Spinal cord (tissue), 10 donors: Measurements from ENCODE around the gene NXNL2. TPM values are rescaled to one million over a fixed set of nuclear protein-coding genes. Genes with fewer than 3 reads are reported as not detected.

Source experiments
- DNase-seq, 6 donors: peaks; one replicate each; pipeline versions ENCODE4 v3.0.0 to v3.0.0-alpha.2; 2013 to 2015; ENCODE audit warnings: low spot score in 6 of 6, low read depth in 4 of 6
- H3K27ac ChIP-seq: one replicate; pipeline ENCODE4 v1.5.1; 2013; ENCODE audit warnings: low read depth, low read length, control low read depth
- H3K27me3 ChIP-seq: one replicate; pipeline ENCODE4 v1.6.1; 2013; ENCODE audit warnings: low read length; ENCODE audit not compliant: control insufficient read depth, insufficient read depth
- H3K36me3 ChIP-seq: one replicate; pipeline ENCODE4 v1.6.1; 2013; ENCODE audit warnings: low read length; ENCODE audit not compliant: control insufficient read depth, insufficient read depth
- H3K4me1 ChIP-seq: one replicate; pipeline ENCODE4 v1.6.1; 2013; ENCODE audit warnings: low read length; ENCODE audit not compliant: control insufficient read depth, insufficient read depth
- H3K4me3 ChIP-seq: one replicate; pipeline ENCODE4 v1.5.1; 2013; ENCODE audit warnings: low read depth, low read length, control low read depth
- H3K9me3 ChIP-seq: one replicate; pipeline ENCODE4 v1.6.1; 2013; ENCODE audit warnings: low read length; ENCODE audit not compliant: control insufficient read depth, insufficient read depth
- WGBS: methylation state at CpG from one replicate; pipeline ENCODE4 v1.1.5; 2013; ENCODE audit warnings: missing lambda C conversion rate; ENCODE audit not compliant: insufficient coverage; 5-methylcytosine and 5-hydroxymethylcytosine counted together
- polyA plus RNA-seq, 2 donors: library from polyadenylated mRNA; unstranded; fragments of 120-200 nt; gene quantifications; one replicate each; pipeline ENCODE4 v1.2.1, GENCODE V29; 2013; ENCODE audit not compliant: insufficient read length in 2 of 2
- total RNA-seq, 2 donors: library from RNA; depleted of rRNA in 1 of 2; stranded (reverse); fragments of 120-200 nt in 1 of 2; fragments of >200 nt in 1 of 2; gene quantifications; one replicate each; pipeline versions ENCODE4 v1.2.3 to v1.2.4, GENCODE V29; 2013 to 2014
- donor health status: healthy.

NXNL2 gene
- total and polyA plus RNA-seq, 4 donors: 1.8 to 3.8 (median 2.3) TPM

DNA sequence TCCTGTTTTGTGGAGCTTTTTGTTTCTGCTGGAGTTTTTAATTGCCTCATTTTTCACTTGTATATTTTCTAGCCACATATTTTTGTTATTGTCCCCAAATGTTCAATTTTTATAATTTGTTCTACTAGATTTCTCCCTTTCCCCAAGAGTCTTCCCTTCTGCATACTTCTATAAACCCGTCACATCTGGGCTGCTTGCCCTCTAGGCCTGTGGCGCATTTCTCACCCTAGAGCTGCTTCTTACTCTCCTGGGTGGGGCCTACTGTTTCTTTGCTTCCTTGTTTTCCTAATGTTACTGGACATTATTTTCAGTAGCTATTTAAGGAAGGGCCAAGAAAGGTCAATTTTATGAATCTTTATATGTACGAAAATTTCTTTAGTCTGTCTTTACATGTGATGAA, 51.5 kb downstream of the NXNL2 start:
- no peaks in the 10 kb centered on the region for H3K36me3 ChIP-seq
- H3K4me1 ChIP-seq: no peaks in the 10 kb centered on the region
- no peak for DNase-seq
- no peaks in the 10 kb centered on the region for H3K27me3 ChIP-seq
- no CpG with 5 or more reads among the region's 3 CpGs for WGBS
- H3K9me3 ChIP-seq: no peaks in the 10 kb centered on the region
- no peak overlapping the region for H3K4me3 ChIP-seq
- H3K27ac ChIP-seq: no peak overlapping the region

GRCh38 chr9:88587182-88587581, 52.2 kb downstream of the NXNL2 start:
- H3K27me3 ChIP-seq: no peaks in the 10 kb centered on the region
- H3K36me3 ChIP-seq: no peaks in the 10 kb centered on the region
- H3K27ac ChIP-seq: no peak overlapping the region
- H3K4me3 ChIP-seq: no peak overlapping the region
- no peaks in the 10 kb centered on the region for H3K4me1 ChIP-seq
- DNase-seq: no peak
- H3K9me3 ChIP-seq: no peaks in the 10 kb centered on the region
- 44% methylated on average over 1 of the region's 3 CpGs for WGBS

DNA sequence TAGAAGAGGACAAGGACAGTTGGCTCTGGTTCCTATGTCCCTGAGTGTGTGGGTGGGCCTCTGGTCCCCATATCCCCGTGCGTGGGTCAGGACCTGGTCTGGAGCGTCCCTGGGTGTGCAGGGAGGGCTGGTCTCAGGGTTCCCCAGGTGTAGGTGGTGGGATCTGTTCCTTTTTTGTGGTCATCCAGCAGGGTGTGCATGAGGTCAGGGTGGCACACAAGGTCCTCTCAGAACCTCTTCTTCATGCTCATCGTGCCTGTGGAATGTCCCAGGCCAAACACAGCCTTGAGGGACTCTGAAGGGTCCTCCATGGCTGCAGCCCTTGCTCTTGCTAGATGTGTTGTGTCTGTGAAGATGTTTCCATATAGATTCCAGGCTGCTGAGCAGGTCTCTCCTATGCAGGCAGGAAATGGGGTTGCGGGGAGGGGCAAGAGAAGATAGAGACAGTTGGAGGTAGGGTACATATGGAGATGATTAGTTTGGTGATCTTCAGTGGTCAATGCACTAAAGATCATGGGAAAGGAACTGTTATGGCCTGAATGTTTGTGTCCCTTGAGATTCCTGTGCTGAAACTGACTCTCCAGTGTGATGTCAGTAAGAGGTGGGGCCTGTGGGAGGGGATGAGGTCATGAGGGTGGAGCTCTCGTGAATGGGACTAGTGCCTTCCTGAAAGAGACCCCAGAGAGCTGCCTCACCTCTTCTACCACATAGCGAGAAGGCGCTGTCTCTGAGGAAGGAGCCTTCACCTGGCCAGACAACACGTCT, 53.1 kb downstream of the NXNL2 start:
- 97% methylated on average over 6 of the region's 9 CpGs for WGBS
- Histone ChIP-seq H3K9me3 (no peaks in the 10 kb centered on the region), H3K27ac (no peak overlapping the region), H3K27me3 (no peaks in the 10 kb centered on the region), H3K36me3 (no peaks in the 10 kb centered on the region), H3K4me1 (no peaks in the 10 kb centered on the region), H3K4me3 (no peak overlapping the region)
- no peak for DNase-seq

- no peaks in the 10 kb centered on the region for H3K4me1 ChIP-seq
- no peaks in the 10 kb centered on the region for H3K27me3 ChIP-seq
- DNase-seq: no peak
- H3K27ac ChIP-seq: no peak overlapping the region
- H3K36me3 ChIP-seq: no peaks in the 10 kb centered on the region
- H3K4me3 ChIP-seq: no peak overlapping the region
- WGBS: 96% methylated on average over 3 of the region's 3 CpGs
- no peaks in the 10 kb centered on the region for H3K9me3 ChIP-seq
Observed at GRCh38 chr9:88589656-88590055, 54.7 kb downstream of the NXNL2 start.

- H3K27ac ChIP-seq: no peak overlapping the region
Observed at GRCh38 chr9:88590558-88591146, 55.7 kb downstream of the NXNL2 start.

DNA sequence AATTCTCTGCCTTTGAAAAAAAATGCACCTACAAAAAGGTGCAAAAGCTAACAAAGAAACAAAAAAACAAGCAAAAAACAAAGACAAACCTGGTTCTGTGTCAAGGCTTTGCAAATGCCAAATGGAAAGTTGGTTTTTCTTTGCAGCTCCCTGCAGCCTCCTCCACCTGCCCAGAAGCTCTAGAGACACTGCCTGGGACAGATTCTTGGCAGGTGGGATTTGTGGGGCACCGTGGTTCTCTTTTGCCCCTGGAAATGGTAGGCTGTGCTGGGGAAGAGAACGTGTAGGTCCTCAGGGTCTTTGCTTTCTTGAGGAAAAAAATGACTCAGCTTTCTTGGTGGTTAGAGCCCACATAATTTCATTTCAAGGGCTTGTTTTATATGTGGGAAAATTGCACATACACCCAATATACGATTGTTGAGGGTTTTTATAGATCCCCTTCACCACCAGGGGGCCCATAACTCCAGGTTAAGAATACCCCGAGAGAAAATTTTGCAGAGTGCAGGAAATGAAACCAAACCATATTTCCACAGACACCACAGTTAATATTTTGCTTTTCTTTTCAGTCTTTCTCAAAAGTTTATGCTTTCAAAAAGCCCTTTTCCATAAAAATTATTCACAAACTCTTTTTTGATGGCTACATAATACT, 58.7 kb downstream of the NXNL2 start:
- H3K27ac ChIP-seq: no peak overlapping the region
- no peaks in the 10 kb centered on the region for H3K9me3 ChIP-seq
- no peaks in the 10 kb centered on the region for H3K4me1 ChIP-seq
- 59% methylated on average over 2 of the region's 4 CpGs for WGBS
- H3K27me3 ChIP-seq: no peaks in the 10 kb centered on the region
- DNase-seq: peak in 2 of 6 donors; percentile 65 to 79
- H3K4me3 ChIP-seq: no peak overlapping the region
- H3K36me3 ChIP-seq: no peaks in the 10 kb centered on the region

More at GRCh38 chr9:88590558-88591146, 55.7 kb downstream of the NXNL2 start:
- H3K4me1 ChIP-seq: no peaks in the 10 kb centered on the region
- no peaks in the 10 kb centered on the region for H3K27me3 ChIP-seq
- no peaks in the 10 kb centered on the region for H3K9me3 ChIP-seq
- DNase-seq: no peak
- H3K36me3 ChIP-seq: no peaks in the 10 kb centered on the region
- WGBS: 70% methylated on average over 11 of the region's 14 CpGs
- no peak overlapping the region for H3K4me3 ChIP-seq

Other genes starting within 250 kb of the NXNL2 start
- gene SPIN1, start 146.7 kb upstream of the NXNL2 start, total RNA-seq: 100 to 1,000 TPM; 114 to 204 TPM
- gene SPIN1, start 146.7 kb upstream of the NXNL2 start, polyA plus RNA-seq: 100 to 1,000 TPM; 149 to 175 TPM